GM19099 (cell line): ENCODE data around the gene SVOP.

Experiments
- POLR2A ChIP-seq: IDR thresholded peaks from 3 replicates; pipeline ENCODE4 v1.6.1; 2011; ENCODE audit warnings: low read depth; ENCODE audit not compliant: insufficient read length; ENCODE audit errors: extremely low read depth

Gene SVOP

GRCh38 chr12:109044241-109044640, 23.4 kb upstream of the SVOP start:
- no peak for TF ChIP-seq POLR2A

GRCh38 chr12:109036975-109037374, 16.1 kb upstream of the SVOP start:
- no peak for TF ChIP-seq POLR2A

- TF ChIP-seq POLR2A, result no peak
Measured at GRCh38 chr12:109033239-109034196, 12.7 kb upstream of the SVOP start.

- TF ChIP-seq POLR2A, result no peak
Measured at GRCh38 chr12:109029411-109029810, 8.5 kb upstream of the SVOP start.

GRCh38 chr12:109027767-109028166, 6.9 kb upstream of the SVOP start:
- TF ChIP-seq POLR2A, result no peak

GRCh38 chr12:109020146-109020795, 597 bp downstream of the SVOP start:
- no peak for TF ChIP-seq POLR2A

- TF ChIP-seq POLR2A, result no peak
Measured at GRCh38 chr12:109018296-109018695, 2.6 kb downstream of the SVOP start.

GRCh38 chr12:109016978-109017377, 3.9 kb downstream of the SVOP start:
- no peak for TF ChIP-seq POLR2A

GRCh38 chr12:109016016-109016415, 4.9 kb downstream of the SVOP start:
- no peak for TF ChIP-seq POLR2A

GRCh38 chr12:109014984-109015765, 5.7 kb downstream of the SVOP start:
- no peak for TF ChIP-seq POLR2A

GRCh38 chr12:109010259-109010658, 10.6 kb downstream of the SVOP start:
- TF ChIP-seq POLR2A, result no peak

GRCh38 chr12:109009766-109010165, 11.1 kb downstream of the SVOP start:
- no peak for TF ChIP-seq POLR2A

- no peak for TF ChIP-seq POLR2A
Measured at GRCh38 chr12:109004017-109004416, 16.9 kb downstream of the SVOP start.

- TF ChIP-seq POLR2A, result no peak
Measured at GRCh38 chr12:108996320-108996719, 24.5 kb downstream of the SVOP start.

- no peak for TF ChIP-seq POLR2A
Measured at GRCh38 chr12:108995370-108995992, 25.4 kb downstream of the SVOP start.
